ENCODE measurements around the gene PLEKHG2.

- no peak for TF ChIP-seq CTCF (conservative IDR thresholded peaks at IDR 0.05; ENCODE audit: low read length)
- no peak for TF ChIP-seq EZH2phosphoT487 (IDR thresholded peaks at IDR 0.05; ENCODE audit: borderline replicate concordance, low read depth, low read length)
Measured at GRCh38 chr19:39465956-39466747, 53.7 kb downstream of the PLEKHG2 start.

Measured in OCI-LY7 (cell line).